Measurements from ENCODE around the gene ATL1.

- no peak for TF ChIP-seq CTCF (conservative IDR thresholded peaks at IDR 0.05; ENCODE audit: low read length)
- TF ChIP-seq EZH2phosphoT487 (IDR thresholded peaks at IDR 0.05; ENCODE audit: borderline replicate concordance) = no peak
Measured at GRCh38 chr14:50524060-50524459, 35.9 kb upstream of the ATL1 start.
